Cardiac muscle cell (in vitro differentiated cells and primary cell): ENCODE data around the gene ZNF622. TPM values are rescaled to one million over a fixed set of nuclear protein-coding genes. Genes with fewer than 3 reads are reported as not detected.
"Not testable (repeated sequence)": the region's sequence is repeated elsewhere in the genome, so short reads cannot be mapped to it uniquely, and the experiment has no call there.

Source experiments
- DNase-seq, 2 donors: peaks; one replicate each; pipeline versions ENCODE4 v3.0.0 to v3.0.0-alpha.2; 2010 to 2017; ENCODE audit warnings: low read depth in 1 of 2, low spot score in 1 of 2
- H3K27ac ChIP-seq: fragments of 200-600 bp; sonication (generic); 2 replicates; pipeline ENCODE4 v1.5.1; 2016
- H3K27me3 ChIP-seq: fragments of 200-600 bp; sonication (generic); 2 replicates; pipeline ENCODE4 v1.6.0; 2016; ENCODE audit warnings: control low read depth
- H3K36me3 ChIP-seq: fragments of 200-600 bp; sonication (generic); 2 replicates; pipeline ENCODE4 v1.5.1; 2016; ENCODE audit warnings: control low read depth
- H3K4me1 ChIP-seq: fragments of 200-600 bp; sonication (generic); 2 replicates; pipeline ENCODE4 v1.8.1; 2017; ENCODE audit warnings: low read depth, mild to moderate bottlenecking, mixed run types
- H3K4me3 ChIP-seq: fragments of 200-600 bp; sonication (generic); 2 replicates; pipeline ENCODE4 v1.5.1; 2016; ENCODE audit warnings: mild to moderate bottlenecking
- H3K9me3 ChIP-seq: fragments of 200-600 bp; sonication (generic); 2 replicates; pipeline ENCODE4 v1.5.1; 2017; ENCODE audit warnings: low read depth, mild to moderate bottlenecking, control low read depth
- polyA plus RNA-seq: library from polyadenylated mRNA; unstranded; fragments of >200 nt; fragmentation: Nextera tagmentation; extraction: Ambion mirVana; gene quantifications from 2 replicates; pipeline ENCODE4 v1.2.1, GENCODE V29; 2016
- total RNA-seq: library from RNA; depleted of rRNA; stranded (reverse); fragments of >200 nt; gene quantifications from 2 replicates; pipeline ENCODE4 v1.2.3, GENCODE V29; 2016
- TF ChIP-seq, protein P1 (sequence below): IDR thresholded peaks from 2 replicates; pipeline ENCODE4 v1.5.1; 2012; ENCODE audit warnings: low read depth, mild to moderate bottlenecking, low read length

Gene ZNF622
- total and polyA plus RNA-seq, 2 experiments from 2014 or later: 42.4 to 44.3 TPM

DNA sequence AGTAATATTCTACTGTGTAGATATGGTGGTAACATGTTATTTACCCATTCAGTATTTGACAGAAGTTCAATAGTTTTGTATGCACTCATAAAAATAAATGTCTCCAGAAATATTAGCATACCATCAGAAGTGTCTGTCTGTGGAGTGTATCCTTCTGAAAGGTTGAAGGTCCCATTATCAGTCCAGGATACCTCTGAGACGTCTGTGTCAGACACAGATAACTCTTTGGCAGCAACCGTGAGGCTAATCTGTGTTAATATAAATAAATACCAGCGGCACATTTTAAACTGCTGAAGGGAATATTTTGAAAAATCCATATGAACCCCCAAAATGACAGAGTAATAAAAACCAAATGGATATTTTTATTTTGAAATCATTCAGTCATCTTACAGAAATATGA is 11.9 kb upstream of the ZNF622 start:
- Histone ChIP-seq H3K9me3 (no peaks in the 10 kb centered on the region), H3K36me3 (peaks cover 6% of the 10 kb centered on the region), H3K27me3 (no peaks in the 10 kb centered on the region), H3K27ac (no peak overlapping the region), H3K4me1 (no peaks in the 10 kb centered on the region), H3K4me3 (no peak overlapping the region)
- DNase-seq: no peak
- TF ChIP-seq, protein P1, sequence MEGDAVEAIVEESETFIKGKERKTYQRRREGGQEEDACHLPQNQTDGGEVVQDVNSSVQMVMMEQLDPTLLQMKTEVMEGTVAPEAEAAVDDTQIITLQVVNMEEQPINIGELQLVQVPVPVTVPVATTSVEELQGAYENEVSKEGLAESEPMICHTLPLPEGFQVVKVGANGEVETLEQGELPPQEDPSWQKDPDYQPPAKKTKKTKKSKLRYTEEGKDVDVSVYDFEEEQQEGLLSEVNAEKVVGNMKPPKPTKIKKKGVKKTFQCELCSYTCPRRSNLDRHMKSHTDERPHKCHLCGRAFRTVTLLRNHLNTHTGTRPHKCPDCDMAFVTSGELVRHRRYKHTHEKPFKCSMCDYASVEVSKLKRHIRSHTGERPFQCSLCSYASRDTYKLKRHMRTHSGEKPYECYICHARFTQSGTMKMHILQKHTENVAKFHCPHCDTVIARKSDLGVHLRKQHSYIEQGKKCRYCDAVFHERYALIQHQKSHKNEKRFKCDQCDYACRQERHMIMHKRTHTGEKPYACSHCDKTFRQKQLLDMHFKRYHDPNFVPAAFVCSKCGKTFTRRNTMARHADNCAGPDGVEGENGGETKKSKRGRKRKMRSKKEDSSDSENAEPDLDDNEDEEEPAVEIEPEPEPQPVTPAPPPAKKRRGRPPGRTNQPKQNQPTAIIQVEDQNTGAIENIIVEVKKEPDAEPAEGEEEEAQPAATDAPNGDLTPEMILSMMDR: no peak

DNA sequence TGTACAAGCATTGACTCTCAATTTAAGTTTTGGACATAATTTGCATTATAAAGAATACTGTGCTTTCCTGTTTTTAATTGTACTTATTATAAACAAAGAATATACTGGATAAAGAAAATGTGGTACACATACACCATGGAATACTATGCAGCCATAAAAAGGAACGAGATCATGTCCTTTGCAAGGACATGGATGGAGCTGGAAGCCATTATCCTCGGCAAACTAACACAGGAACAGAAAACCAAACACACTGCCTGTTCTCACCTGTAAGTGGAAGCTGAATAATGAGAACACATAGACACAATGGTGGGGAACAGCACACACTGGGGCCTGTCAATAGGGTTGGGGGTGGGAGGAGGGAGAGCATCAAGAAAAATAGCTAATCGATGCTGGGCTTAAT is 10.8 kb upstream of the ZNF622 start:
- not testable (repeated sequence) for H3K9me3 ChIP-seq, H3K36me3 ChIP-seq, H3K4me1 ChIP-seq, H3K4me3 ChIP-seq, H3K27ac ChIP-seq, DNase-seq, H3K27me3 ChIP-seq

DNA sequence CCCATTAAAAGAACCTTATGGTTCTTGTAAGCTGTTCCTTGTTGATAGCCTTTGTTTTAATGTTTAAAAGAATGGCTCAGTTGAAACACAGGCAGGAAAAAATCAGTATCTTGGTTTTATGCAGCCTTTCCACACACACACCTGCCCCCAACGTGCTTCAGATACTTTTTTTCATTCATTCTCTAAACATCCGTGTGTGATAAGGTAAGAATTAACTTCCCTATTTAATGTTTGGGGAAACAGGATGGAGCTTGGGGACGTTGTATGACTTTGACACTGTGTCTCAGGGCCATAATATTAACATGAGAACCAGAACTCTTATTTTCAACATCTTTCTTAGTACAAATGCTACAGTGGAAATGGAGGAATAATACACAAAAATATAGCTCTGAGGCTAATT is 5.8 kb upstream of the ZNF622 start:
- TF ChIP-seq, protein P1: no peak
- Histone ChIP-seq H3K27ac (no peak overlapping the region), H3K4me3 (no peak overlapping the region), H3K4me1 (peaks cover 34% of the 10 kb centered on the region), H3K9me3 (no peaks in the 10 kb centered on the region), H3K27me3 (no peaks in the 10 kb centered on the region), H3K36me3 (no peaks in the 10 kb centered on the region)
- no peak for DNase-seq

DNA sequence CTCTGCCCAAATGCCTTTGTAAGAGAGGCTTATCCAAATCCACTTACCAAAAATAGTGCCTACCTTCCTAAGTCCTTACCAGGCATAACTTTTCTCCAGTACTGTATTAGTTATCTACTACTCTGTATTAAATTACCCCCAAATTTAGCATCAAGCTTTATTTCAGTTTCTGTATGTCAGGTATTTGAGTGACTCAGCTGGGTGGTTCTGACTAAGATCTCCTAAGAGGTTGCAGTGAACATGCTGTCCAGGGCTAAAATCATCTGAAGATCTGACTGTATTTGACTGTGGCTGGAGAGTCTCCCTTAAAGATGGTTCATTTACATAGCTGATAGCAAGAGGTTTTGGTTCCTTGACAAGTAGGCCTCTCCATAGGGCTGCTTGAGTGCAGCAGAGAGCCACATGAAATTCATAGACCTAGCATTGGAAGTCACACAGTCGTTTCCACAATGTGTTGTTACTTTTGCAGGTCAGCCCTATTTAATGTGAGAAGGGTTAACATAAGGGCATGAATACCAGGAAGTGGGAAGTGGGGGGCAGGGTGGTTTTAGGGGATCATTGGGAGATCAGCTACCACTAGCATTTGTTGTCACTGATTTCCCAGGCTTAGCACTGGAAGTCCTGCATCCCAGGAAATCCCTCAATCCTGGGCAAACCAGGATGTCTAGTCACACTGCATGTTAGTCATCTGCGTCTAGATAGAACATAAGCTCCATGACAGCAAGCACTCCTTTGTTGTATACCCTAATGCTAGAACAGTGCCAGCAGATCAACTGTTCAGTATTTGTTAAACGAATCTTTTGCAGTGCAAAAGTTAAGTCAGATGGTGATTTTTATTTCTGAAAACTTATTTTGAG is 2.0 kb upstream of the ZNF622 start:
- no peaks in the 10 kb centered on the region for H3K9me3 ChIP-seq
- H3K4me1 ChIP-seq: peaks cover 44% of the 10 kb centered on the region
- peak overlapping the region; percentile 93 for H3K27ac ChIP-seq
- peak; percentile 30 to 58 for DNase-seq
- no peak overlapping the region for H3K4me3 ChIP-seq
- TF ChIP-seq, protein P1: no peak
- H3K27me3 ChIP-seq: no peaks in the 10 kb centered on the region
- H3K36me3 ChIP-seq: peaks cover 6% of the 10 kb centered on the region

DNA sequence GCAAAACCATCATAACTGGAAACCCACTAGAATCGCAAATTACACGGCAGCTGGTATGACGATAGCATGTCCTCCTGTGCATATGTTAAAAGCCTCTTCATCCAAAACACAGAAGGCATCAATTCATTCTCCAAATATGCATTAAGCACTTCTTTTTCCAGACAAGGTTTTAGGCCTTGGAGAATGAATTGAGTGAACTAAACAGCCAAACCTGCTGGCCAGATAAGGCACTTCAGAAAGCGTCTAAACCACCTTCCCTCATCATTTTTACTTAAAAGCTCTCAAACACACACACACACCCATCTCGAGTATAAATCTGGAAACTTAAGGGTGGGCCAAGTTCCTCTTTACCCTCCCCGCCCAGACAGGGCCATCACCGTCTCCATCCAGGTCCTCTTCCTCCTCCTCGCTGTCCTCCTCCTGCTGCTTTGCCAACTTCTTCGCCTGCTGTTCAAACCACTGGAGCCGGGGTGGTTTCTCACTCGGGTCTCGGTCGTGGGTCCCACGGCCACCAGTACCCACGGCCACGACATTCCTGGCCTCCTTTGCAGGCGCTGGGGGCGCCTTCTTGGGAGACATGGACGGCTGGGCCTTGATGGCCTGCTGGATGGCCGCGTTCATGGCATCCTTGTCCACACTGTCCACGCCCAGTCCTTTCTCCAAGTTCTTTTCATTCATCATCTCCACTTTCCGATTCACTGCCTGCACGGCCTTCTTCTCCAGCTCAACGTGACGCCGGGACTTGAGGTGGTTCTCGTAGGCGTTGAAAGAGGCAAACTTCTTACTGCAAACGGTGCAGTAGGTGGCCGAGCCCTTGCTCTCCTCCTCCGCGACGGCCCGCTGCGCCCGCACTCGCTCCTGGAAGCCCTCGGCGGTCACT is 696 bp downstream of the ZNF622 start:
- Histone ChIP-seq H3K9me3 (no peaks in the 10 kb centered on the region), H3K36me3 (peaks cover 27% of the 10 kb centered on the region), H3K4me1 (peaks cover 38% of the 10 kb centered on the region), H3K27ac (peak overlapping the region; percentile 93), H3K27me3 (no peaks in the 10 kb centered on the region), H3K4me3 (peak overlapping the region; percentile 93)
- no peak for DNase-seq
- TF ChIP-seq, protein P1: no peak

DNA sequence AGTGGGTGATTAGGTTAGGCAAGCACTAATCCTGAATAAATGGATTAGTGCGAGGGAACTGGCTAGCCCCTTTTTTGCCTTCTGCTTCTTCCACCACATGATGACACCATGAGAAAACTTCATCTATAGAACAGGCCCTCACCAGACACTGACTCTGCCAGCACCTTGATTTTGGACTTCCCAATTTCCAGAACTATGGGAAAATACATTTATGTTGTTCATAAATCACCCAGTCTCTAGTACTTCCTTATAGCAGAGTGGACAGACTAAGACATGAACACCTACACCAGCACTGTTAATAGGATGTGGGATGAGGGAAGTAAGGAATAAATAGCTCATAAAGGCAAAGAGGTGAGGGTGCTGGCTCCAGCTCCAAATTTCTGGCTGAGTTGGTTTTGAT is 1.4 kb downstream of the ZNF622 start:
- Histone ChIP-seq H3K27me3 (no peaks in the 10 kb centered on the region), H3K9me3 (no peaks in the 10 kb centered on the region), H3K4me1 (peaks cover 35% of the 10 kb centered on the region), H3K36me3 (peaks cover 31% of the 10 kb centered on the region), H3K4me3 (peak overlapping the region; percentile 93), H3K27ac (no peak overlapping the region)
- DNase-seq: no peak
- TF ChIP-seq, protein P1: no peak
